Mucosa of descending colon (tissue), 3 donors: Measurements from ENCODE around the gene PRTFDC1. TPM values are rescaled to one million over a fixed set of nuclear protein-coding genes. Genes with fewer than 3 reads are reported as not detected.
"Not testable (repeated sequence)": the region's sequence is repeated elsewhere in the genome, so short reads cannot be mapped to it uniquely, and the experiment has no call there.

ENCODE experiments used
- ATAC-seq: fragments of 200-7000 bp; cut with Tn5 transposase; one replicate; pipeline ENCODE4 v1.9.1; 2020; ENCODE audit warnings: mild to moderate bottlenecking, moderate library complexity
- DNase-seq, 3 donors: peaks; one replicate each; pipeline ENCODE4 v3.0.0-alpha.2; 2020
- H3K36me3 ChIP-seq: fragments of 200-600 bp; one replicate; pipeline ENCODE4 v1.8.0; 2021; ENCODE audit warnings: low read depth, mild to moderate bottlenecking
- H3K4me1 ChIP-seq: fragments of 200-600 bp; one replicate; pipeline ENCODE4 v1.8.0; 2021; ENCODE audit warnings: low read depth, mild to moderate bottlenecking
- H3K4me3 ChIP-seq: fragments of 200-600 bp; one replicate; pipeline ENCODE4 v1.8.0; 2021; ENCODE audit warnings: mild to moderate bottlenecking
- H3K9me3 ChIP-seq: fragments of 200-600 bp; one replicate; pipeline ENCODE4 v1.8.0; 2021; ENCODE audit warnings: mild to moderate bottlenecking
- intact Hi-C, 2 donors: fragments of 100-400 bp; cut with DNase I in 1 of 2; cut with micrococcal nuclease in 1 of 2; formaldehyde crosslinking; loops; one replicate each; pipeline versions ENCODE4 v1.11.0 to v1.11.1; 2022; cut with DNase I, micrococcal nuclease
- total RNA-seq, 3 donors: library from RNA; stranded (reverse); fragmentation: NEBNext Ultra II Directional in 2 of 3; extraction: Animal tissue kit (Norgen Biotek cat#: 25700) in 2 of 3; gene quantifications; one replicate each; pipeline versions ENCODE4 v1.2.1 to v1.2.4, GENCODE V29; 2021 to 2023
- TF ChIP-seq, protein P1 (sequence below): fragments of 200-600 bp; IDR thresholded peaks from one replicate; pipeline ENCODE4 v1.8.0; 2022; ENCODE audit warnings: antibody characterized with exemption, mild to moderate bottlenecking
- donor health status: DM: no; HTN: no; CAD: no; lungs with moderate emphysema.
- donor health status: DM: no; HTN: no; CAD: no.
- donor health status: DM: no; HTN: yes; CAD: no.

PRTFDC1 gene
- total RNA-seq, 3 donors from 2014 or later = 6.1 to 11.9 (median 6.9) TPM

DNA sequence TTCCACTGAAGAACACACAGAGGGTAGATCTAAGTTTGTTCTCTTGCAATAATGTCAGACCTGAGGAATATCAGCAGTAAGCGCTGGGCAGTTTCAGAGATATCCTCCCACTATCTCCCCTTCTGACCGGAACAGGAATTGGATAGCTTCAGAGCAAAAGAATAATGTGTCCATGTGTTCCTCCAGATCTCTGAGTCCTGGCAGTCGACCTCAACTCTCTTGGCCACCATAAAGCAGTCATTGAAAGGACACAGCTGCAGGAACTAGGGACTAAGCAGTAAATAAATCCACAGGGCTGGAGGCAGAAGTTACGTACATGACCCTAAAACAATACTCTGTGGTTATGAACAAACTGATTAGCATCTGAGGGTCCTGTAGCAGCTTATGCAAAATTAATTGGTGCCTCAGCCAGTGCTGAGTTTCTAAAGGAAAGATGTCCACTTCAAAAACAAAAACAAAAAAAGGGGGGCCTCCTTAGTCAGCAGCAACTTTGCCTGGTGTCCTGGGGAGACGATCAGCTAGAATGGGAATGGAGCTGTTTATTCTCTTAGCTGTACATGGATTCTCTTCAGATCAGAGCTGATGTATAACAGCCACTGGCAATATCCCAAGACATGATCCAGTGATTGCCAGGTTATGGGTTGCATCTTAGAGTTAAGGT lies 6.4 kb upstream of the PRTFDC1 start:
- TF ChIP-seq, protein P1, sequence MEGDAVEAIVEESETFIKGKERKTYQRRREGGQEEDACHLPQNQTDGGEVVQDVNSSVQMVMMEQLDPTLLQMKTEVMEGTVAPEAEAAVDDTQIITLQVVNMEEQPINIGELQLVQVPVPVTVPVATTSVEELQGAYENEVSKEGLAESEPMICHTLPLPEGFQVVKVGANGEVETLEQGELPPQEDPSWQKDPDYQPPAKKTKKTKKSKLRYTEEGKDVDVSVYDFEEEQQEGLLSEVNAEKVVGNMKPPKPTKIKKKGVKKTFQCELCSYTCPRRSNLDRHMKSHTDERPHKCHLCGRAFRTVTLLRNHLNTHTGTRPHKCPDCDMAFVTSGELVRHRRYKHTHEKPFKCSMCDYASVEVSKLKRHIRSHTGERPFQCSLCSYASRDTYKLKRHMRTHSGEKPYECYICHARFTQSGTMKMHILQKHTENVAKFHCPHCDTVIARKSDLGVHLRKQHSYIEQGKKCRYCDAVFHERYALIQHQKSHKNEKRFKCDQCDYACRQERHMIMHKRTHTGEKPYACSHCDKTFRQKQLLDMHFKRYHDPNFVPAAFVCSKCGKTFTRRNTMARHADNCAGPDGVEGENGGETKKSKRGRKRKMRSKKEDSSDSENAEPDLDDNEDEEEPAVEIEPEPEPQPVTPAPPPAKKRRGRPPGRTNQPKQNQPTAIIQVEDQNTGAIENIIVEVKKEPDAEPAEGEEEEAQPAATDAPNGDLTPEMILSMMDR = no peak
- Histone ChIP-seq H3K4me3 (no peak overlapping the region), H3K36me3 (no peaks in the 10 kb centered on the region), H3K9me3 (no peaks in the 10 kb centered on the region), H3K4me1 (no peaks in the 10 kb centered on the region)
- intact Hi-C loops = no loop called here
- DNase-seq (peak in 1 of 3 donors; percentile 35), ATAC-seq (peak; percentile 34)

DNA sequence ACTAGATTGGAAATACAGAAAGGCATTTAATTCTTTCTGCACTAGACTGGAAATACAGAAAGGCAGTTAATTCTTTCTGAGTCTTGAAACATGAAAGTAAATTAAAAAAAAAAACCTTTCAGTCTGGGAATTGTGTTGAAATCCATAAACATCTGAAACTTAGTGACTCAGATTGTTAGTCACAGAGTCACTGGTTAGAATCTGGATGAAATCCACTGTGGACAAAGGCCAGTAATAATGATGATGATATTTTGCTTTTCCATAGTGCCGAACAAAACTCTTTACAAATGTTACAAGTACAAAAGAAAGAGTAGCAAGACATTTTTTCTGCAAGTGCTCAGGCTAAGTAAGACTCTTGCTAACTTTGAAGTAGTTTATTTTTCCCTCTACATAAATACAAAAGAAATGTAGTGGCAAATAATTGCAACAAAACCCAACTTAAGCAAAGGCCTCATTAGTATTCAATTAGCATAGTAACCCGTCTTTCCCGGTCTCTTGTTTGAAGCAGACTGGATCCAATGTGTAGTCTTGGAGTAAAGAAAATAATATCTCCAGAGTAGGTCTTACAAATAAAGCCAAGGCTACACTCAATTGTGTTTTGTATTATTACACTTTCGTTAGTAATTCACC lies 5.8 kb upstream of the PRTFDC1 start:
- H3K4me3 ChIP-seq = no peak overlapping the region
- TF ChIP-seq, protein P1 = no peak
- no peaks in the 10 kb centered on the region for H3K36me3 ChIP-seq
- ATAC-seq = no peak
- intact Hi-C loops = no loop called here
- no peaks in the 10 kb centered on the region for H3K9me3 ChIP-seq
- no peak for DNase-seq
- no peaks in the 10 kb centered on the region for H3K4me1 ChIP-seq

DNA sequence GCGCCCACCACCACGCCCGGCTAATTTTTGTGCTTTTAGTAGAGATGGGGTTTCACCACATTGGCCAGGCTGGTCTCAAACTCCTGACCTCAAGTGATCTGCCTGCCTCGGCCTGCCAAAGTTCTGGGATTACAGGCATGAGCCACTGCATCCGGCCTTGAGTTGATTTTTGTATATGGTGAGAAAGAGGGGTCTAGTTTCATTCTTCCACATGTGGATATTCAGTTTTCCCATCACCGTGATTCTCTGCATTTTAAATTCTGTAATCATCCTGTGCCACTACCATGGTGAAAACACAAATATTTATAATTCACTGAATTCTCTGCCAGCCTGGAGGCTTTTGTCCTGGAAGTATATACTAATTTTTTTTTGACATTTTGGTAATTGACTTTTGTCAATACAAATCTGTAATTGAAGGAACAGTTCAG lies 5.2 kb upstream of the PRTFDC1 start:
- intact Hi-C loops, H3K36me3 ChIP-seq, ATAC-seq: not testable (repeated sequence)

DNA sequence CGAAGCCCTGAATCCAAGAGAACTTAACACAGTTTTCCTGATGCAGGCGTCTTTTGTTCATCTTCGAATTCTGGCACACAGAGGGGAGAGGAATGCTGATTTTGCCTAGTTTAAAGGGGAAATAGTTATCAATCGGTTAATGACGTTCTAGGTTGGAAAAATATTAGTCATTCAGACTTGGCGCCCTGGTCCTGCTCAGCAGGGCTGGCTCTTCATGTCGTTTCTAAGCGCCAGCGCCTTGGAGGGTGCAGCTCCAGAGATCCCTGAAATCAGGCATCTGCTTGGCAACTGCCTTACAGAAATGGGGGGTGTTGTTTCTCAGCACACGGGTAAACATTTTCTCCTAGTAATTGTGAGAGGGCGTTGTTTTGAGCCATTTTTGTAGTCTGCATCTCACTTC lies 1.3 kb upstream of the PRTFDC1 start:
- ATAC-seq = no peak
- Histone ChIP-seq H3K9me3 (no peaks in the 10 kb centered on the region), H3K4me1 (no peaks in the 10 kb centered on the region), H3K36me3 (no peaks in the 10 kb centered on the region), H3K4me3 (no peak overlapping the region)
- intact Hi-C loops = loop anchor here in 1 of 2 donors (5.0 kb wide), 1 partner anchor 231 kb away; the partner anchor contains the start of gene ARHGAP21
- TF ChIP-seq, protein P1 = no peak
- no peak for DNase-seq

More for the DNA sequence above, 5.2 kb upstream of the PRTFDC1 start:
- not testable (repeated sequence) for H3K4me1 ChIP-seq, DNase-seq, H3K4me3 ChIP-seq, H3K9me3 ChIP-seq

DNA sequence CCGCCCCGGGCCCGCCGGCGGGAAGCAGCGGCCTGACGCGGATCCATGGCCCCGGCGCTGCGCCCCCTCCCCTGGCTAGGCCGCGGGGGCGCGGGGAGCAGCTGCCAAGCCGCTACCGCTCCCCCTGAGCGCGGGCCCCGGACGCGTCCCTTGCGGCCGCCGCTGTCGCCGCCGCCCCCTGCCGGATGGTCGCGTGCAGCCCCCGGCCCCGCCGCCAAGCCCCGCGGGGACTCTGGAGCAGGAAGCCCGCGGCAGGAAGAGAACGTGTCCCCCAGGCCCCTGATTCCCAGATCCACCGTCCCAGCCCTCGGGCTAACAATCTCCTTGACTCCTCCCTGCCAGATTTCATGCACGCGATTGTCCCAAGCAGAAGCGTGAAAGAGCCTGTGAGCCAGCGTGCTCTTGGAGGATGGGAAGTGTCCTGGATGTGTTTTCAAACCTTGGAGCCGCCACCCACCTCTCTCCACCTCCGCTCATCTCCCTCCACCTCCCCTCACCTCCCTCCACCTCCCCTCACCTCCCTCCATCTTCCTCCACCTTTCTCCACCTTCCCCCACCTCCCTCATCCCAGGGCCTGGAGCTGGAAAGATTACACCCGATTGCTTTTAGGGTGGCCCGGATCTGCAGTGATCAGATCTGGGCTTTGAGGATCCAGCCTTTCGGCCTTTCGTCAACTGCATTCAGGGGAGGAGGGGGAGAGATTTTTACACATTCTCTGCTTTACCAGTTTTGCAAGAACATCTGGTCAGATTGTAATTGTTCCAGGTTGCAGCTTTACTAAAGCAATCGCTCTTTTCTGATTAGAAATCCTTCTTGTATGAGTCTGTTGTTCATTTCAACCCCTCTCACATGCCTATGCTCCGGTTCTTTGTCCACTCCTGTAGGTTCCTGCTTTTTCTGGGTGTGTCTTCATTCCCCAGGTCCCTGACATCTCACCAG lies 570 bp upstream of the PRTFDC1 start:
- TF ChIP-seq, protein P1 = peak; percentile 28
- peak in 2 of 3 donors; percentile 48 to 70 for DNase-seq
- ATAC-seq = peak; percentile 73
- peak overlapping the region; percentile 23 for H3K4me3 ChIP-seq
- no peaks in the 10 kb centered on the region for H3K4me1 ChIP-seq
- no peaks in the 10 kb centered on the region for H3K36me3 ChIP-seq
- intact Hi-C loops = loop anchor here in 1 of 2 donors (5.0 kb wide), 1 partner anchor 231 kb away; the partner anchor contains the start of gene ARHGAP21
- H3K9me3 ChIP-seq = no peaks in the 10 kb centered on the region
